RCC 7860 (cell line): ENCODE results near the gene CCL4L2.
"Not testable (repeated sequence)": the region's sequence is repeated elsewhere in the genome, so short reads cannot be mapped to it uniquely, and the experiment has no call there.

Experiments
- DNase-seq: peaks from one replicate; pipeline ENCODE4 v3.0.0-alpha.2; 2015; ENCODE audit warnings: low spot score
- FAIRE-seq: peaks from 2 replicates; lab custom pipeline; 2012; peaks lifted over from hg19 to GRCh38; lab: Jason Lieb, UNC

Gene CCL4L2

GRCh38 chr17:36219556-36219955 lies 8.7 kb downstream of the CCL4L2 start:
- not testable (repeated sequence) for DNase-seq, FAIRE-seq

DNA sequence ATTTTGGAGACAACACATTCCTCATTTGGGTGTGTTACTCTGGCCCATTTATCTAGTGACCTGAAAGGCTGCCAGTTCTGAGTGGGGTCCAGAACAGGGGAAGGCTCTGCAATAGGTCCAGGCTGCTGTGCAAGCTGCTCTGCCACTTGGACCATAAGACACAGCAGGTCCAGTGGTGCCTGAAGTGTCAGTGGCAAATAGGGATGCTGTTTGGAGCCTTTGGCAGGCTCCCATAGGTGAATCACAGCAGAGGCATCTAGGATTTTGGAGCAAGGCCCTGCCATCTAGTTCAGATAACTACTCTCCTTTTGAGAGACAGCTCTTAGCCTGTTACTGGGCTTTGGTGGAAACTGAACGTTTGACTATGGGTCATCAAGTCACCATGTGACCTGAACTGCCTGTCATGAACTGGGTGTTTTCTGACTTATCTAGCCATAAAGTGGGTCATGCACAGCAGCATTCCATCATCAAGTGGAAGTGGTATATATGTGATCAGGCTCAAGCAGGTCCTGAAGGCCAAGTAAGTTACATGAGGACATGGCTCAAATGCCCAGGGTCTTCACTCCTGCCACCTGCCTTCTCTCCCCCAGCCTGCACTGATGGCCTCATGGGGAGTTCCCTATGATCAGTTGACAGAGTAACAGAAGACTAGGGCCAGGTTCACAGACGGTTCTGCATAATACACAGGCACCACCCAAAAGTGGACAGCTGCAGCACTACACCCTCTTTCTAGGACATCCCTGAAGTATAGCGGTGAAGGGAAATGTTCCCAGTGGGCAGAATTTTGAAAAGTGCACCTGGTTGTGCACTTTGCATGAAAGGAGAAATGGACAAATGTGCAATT lies 10.1 kb downstream of the CCL4L2 start:
- DNase-seq, FAIRE-seq: not testable (repeated sequence)

- not testable (repeated sequence) for DNase-seq, FAIRE-seq
These were observed 10.8 kb downstream of the CCL4L2 start for GRCh38 chr17:36221581-36222100.

DNA sequence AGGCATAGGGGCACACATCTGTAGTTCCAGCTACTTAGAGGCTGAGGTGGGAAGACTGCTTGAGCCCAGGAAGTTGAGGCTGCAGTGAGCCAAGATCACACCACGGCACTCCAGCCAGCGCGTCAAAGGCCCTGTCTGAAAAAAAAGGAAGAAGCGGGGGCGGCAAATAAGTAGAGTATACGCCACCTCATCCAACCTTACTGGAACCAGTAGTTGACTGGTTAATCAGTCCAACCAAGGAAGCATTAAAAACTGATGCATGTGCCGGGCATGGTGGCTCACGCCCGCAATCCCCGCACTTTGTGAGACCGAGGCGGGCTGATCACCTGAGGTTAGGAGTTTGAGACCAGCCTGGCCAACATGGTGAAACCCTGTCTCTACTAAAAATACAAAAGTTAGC lies 12.1 kb downstream of the CCL4L2 start:
- not testable (repeated sequence) for FAIRE-seq, DNase-seq

DNA sequence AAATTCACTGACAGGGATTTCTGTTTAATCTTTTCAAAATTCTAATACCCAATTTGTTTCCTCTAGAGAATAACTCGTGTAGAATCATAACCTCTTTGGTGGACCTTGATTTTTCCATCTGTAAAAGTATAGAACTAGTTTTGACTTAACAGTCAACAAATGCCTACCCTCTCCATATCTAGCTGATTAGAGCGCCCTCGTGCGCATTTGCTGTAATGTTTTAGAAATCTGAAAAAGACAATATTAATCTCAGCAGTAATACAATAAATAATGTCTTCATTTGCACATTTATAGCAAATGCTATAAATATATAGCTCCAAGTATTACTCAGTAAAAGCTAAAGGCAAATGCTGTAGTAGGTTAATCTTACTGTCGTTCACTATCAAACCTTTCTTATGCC lies 18.8 kb downstream of the CCL4L2 start:
- not testable (repeated sequence) for DNase-seq, FAIRE-seq

- DNase-seq, FAIRE-seq: not testable (repeated sequence)
These were observed 31.2 kb downstream of the CCL4L2 start for GRCh38 chr17:36242046-36242445.
